ENCODE measurements around the gene RANBP1. TPM values are rescaled to one million over a fixed set of nuclear protein-coding genes. Genes with fewer than 3 reads are reported as not detected.
A peak's percentile ranks its signal among the peaks of the same experiment; 100 is the strongest.

Gene RANBP1
- total RNA-seq, 2 experiments from 2014 or later = 318 to 345 TPM

GRCh38 chr22:20106849-20107237 lies 9.1 kb upstream of the RANBP1 start:
- CTCF ChIA-PET = no interaction called here
- no peak overlapping the region for H3K27ac Mint-ChIP-seq
- DNase-seq (no peak), ATAC-seq (no peak)
- no peak overlapping the region for H3K4me3 Mint-ChIP-seq
- H3K36me3 Mint-ChIP-seq = peaks cover 15% of the 10 kb centered on the region
- H3K27me3 Mint-ChIP-seq = no peaks in the 10 kb centered on the region
- peaks cover 19% of the 10 kb centered on the region for H3K4me1 Mint-ChIP-seq
- H3K9me3 Mint-ChIP-seq (ENCODE audit: low read depth) = no peaks in the 10 kb centered on the region

DNA sequence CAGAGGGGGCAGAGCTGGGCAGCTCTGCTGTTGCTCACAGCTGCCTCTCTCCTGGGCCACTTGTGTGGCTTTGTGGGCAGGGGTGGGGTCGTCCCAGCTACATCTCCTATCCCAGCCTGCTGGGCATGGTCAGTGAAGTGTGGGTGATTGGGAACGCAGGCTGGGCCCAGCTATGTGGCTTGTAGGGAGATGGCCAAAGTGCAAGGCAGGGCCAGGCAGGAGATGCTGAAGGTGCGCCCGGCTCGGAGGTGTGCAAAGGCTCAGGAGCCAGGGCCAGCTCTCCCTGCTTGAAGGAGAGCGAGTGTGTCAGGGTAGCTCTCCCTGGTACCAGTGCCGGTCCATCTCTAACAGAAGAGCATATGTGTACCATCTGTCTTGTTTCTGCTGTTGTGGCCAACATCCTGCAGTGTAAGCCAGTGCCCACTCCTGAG lies 8.4 kb upstream of the RANBP1 start:
- H3K4me1 Mint-ChIP-seq = peaks cover 20% of the 10 kb centered on the region
- DNase-seq (no peak), ATAC-seq (no peak)
- CTCF ChIA-PET = no interaction called here
- no peaks in the 10 kb centered on the region for H3K9me3 Mint-ChIP-seq (ENCODE audit: low read depth)
- peak overlapping the region; percentile 69 for H3K27ac Mint-ChIP-seq
- H3K36me3 Mint-ChIP-seq = peaks cover 13% of the 10 kb centered on the region
- H3K27me3 Mint-ChIP-seq = no peaks in the 10 kb centered on the region
- H3K4me3 Mint-ChIP-seq = no peak overlapping the region

DNA sequence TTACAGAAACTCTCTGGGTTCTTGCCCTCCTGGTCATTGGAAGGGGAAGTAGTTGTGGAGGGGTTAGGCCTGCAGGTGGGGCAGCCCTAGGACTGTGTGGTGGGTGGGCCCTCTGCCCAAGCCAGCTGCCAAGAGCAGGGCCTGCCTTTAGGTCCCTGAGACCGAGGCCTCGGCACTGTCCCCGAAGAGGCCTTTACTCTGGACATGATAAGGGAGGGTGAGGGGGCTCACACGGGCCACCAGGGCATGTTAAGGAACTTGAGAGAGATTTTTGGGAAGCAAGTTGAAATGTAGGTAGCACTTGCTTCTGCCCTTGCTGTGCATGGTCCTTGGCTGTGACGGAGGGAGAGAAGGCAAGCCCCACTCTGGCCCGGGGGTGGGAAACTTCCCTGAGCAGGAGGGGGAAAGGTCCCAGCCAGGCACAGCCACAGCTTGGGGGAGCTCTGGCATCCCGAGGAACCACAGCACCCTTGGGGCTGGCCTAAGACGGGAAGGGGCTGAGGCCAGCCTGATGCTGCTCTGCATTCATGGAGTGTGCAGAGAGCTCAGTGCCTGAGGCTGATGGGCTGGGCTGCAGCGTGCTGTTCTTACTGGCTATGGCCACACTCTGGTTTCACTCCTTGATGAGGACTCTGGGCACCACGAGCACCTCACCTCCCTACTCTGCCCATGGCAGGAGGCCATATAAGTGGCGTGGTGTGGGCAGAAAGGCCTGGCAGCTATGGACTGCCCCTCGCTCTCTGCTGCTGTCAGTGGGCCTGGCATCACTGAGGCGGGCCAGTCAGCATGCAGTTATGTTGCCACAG lies 7.8 kb upstream of the RANBP1 start:
- Mint-ChIP-seq H3K27ac (peak overlapping the region; percentile 69), H3K27me3 (no peaks in the 10 kb centered on the region), H3K9me3 (ENCODE audit: low read depth) (no peaks in the 10 kb centered on the region), H3K4me3 (no peak overlapping the region), H3K36me3 (peaks cover 11% of the 10 kb centered on the region), H3K4me1 (peaks cover 23% of the 10 kb centered on the region)
- ATAC-seq (no peak), DNase-seq (no peak)
- CTCF ChIA-PET = interaction anchor here (1.2 kb wide), 1 partner anchor 22 kb away, joined by 4 read pairs; no protein-coding TSS in a partner anchor

DNA sequence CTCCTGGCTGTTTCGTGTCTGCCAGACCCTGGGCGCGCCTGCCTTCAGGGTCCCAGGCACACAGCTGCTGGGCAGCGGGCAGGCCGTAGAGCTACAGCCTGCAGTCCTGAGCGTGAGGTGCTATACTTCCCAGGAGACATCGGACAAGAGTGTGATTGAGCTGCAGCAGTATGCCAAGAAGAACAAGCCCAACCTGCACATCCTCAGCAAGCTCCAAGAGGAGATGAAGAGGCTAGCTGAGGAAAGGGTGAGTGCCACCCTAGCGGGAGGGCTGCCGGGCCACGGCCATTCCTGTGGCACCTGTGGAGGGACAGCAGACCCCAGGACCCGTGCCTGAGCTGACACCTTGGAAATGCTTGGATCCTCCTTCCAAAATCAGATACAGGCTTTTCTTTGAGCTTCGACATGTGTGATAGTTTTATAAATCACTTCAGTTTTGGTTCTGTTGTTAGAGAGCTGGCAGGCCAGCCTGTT lies 7.1 kb upstream of the RANBP1 start:
- no peak for DNase-seq
- CTCF ChIA-PET = interaction anchor here (1.2 to 1.3 kb wide), 2 partner anchors 23 to 161 kb away, joined by 3 to 4 read pairs; no protein-coding TSS in a partner anchor
- peaks cover 24% of the 10 kb centered on the region for H3K4me1 Mint-ChIP-seq
- H3K27ac Mint-ChIP-seq = peak overlapping the region; percentile 52
- no peaks in the 10 kb centered on the region for H3K9me3 Mint-ChIP-seq (ENCODE audit: low read depth)
- peaks cover 8% of the 10 kb centered on the region for H3K36me3 Mint-ChIP-seq
- no peaks in the 10 kb centered on the region for H3K27me3 Mint-ChIP-seq
- no peak for ATAC-seq
- no peak overlapping the region for H3K4me3 Mint-ChIP-seq

- ATAC-seq = no peak
- Mint-ChIP-seq H3K27ac (peak overlapping the region; percentile 9), H3K9me3 (ENCODE audit: low read depth) (no peaks in the 10 kb centered on the region), H3K4me1 (peaks cover 32% of the 10 kb centered on the region), H3K4me3 (no peak overlapping the region), H3K36me3 (peaks cover 12% of the 10 kb centered on the region), H3K27me3 (no peaks in the 10 kb centered on the region)
- CTCF ChIA-PET = interaction anchor here (1.1 to 2.3 kb wide), 7 partner anchors 13 to 162 kb away, joined by 3 to 19 read pairs (median 3); no protein-coding TSS in a partner anchor
- DNase-seq = no peak
Observed at GRCh38 chr22:20109411-20110358, 6.2 kb upstream of the RANBP1 start.

GRCh38 chr22:20110359-20110985 lies 5.4 kb upstream of the RANBP1 start:
- H3K4me1 Mint-ChIP-seq = peaks cover 38% of the 10 kb centered on the region
- ATAC-seq = no peak
- peaks cover 18% of the 10 kb centered on the region for H3K36me3 Mint-ChIP-seq
- CTCF ChIA-PET = interaction anchor here (0.7 to 2.9 kb wide), 14 partner anchors 9 to 163 kb away, joined by 3 to 21 read pairs (median 4); no protein-coding TSS in a partner anchor
- no peaks in the 10 kb centered on the region for H3K9me3 Mint-ChIP-seq (ENCODE audit: low read depth)
- peak overlapping the region; percentile 82 for H3K27ac Mint-ChIP-seq
- H3K4me3 Mint-ChIP-seq = no peak overlapping the region
- no peaks in the 10 kb centered on the region for H3K27me3 Mint-ChIP-seq
- DNase-seq = no peak

DNA sequence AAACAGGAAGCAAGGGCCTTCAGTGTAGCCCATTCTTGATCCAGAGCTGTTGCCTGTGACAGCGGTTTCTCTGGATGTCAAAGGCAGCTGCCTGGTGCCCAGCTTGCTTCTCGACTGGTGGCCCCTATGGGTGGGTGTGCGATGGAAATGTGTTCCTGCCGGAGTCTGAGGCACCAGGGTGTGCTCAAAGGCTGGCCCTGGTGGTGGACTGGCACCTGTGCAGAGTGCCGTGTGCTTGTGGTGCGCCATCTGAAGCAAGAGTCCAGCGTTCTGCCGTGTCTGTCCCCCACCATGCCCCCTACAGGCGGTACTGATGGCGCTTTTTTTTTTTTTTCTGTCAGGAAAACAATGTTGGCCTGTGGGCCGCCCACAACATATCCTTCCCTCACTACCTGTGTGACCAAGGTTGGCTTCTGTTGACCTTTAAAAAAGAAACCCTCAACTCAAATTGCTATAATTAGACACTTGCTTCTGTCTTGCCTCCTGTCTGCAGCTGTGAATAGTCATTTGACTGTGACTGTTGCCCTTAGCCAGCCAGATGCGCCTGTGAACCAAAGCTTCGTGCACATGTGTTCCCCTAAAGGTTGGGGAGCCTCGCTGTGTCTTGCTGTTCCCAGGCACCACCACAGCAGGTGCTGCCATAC lies 4.7 kb upstream of the RANBP1 start:
- ATAC-seq (peak; percentile 70), DNase-seq (peak; percentile 65)
- Mint-ChIP-seq H3K9me3 (ENCODE audit: low read depth) (no peaks in the 10 kb centered on the region), H3K27ac (peak overlapping the region; percentile 82), H3K36me3 (peaks cover 20% of the 10 kb centered on the region), H3K27me3 (no peaks in the 10 kb centered on the region), H3K4me3 (no peak overlapping the region), H3K4me1 (peaks cover 43% of the 10 kb centered on the region)
- CTCF ChIA-PET = interaction anchor here (0.7 to 2.9 kb wide), 15 partner anchors 9 to 157 kb away, joined by 3 to 21 read pairs (median 5); no protein-coding TSS in a partner anchor

GRCh38 chr22:20111689-20112622 lies 3.9 kb upstream of the RANBP1 start:
- Mint-ChIP-seq H3K4me3 (peak overlapping the region; percentile 39), H3K27me3 (no peaks in the 10 kb centered on the region), H3K36me3 (peaks cover 22% of the 10 kb centered on the region), H3K27ac (peak overlapping the region; percentile 70), H3K9me3 (ENCODE audit: low read depth) (no peaks in the 10 kb centered on the region), H3K4me1 (peaks cover 46% of the 10 kb centered on the region)
- DNase-seq = no peak
- CTCF ChIA-PET = interaction anchor here (0.7 to 2.9 kb wide), 11 partner anchors 10 to 158 kb away, joined by 4 to 21 read pairs (median 6); no protein-coding TSS in a partner anchor
- peak; percentile 9 for ATAC-seq

DNA sequence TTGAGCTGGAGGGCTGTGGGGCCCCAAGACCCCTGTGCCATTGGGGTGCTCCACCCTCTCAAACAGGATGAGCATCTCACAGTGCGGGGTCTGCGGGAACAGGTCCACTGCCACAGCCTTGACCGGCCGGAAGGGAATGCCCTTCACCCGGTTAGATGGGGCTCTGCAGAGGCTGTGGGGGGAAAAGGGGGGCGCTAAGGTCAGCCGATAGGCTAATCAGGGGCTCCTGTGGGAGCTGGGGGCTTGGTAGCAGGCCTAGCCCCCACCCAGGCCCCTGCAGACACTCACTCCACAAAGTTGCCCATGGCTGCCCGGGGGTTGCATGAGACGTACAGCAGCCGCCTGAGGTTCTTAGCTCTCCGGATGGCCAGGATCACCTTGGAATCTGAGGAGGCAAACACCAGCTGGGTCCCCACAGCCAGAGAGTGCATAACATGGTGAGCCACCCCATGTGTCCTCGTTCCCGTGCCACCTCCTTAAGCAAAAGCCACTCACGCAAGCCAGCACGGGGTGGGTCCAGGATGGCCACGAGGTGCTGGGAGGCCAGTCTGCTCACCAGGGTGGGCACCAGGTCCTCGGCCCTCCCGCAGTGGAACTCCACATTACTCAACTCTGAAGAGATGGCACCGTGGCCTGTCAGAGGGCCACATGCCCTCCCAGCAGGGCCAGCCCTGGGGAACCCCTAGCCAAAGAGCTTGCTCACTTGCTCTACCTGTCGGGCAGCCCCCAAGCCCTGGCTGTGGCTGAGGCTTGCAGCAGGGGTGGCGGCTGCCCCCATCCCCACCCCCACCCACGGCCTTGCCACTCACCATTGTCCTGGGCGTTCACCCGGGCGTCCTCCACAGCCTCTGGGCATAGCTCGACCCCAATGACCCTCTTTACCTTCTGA lies 3.0 kb upstream of the RANBP1 start:
- CTCF ChIA-PET = interaction anchor here (2.9 kb wide), 1 partner anchor 11 kb away, joined by 21 read pairs; no protein-coding TSS in a partner anchor
- no peak overlapping the region for H3K4me3 Mint-ChIP-seq

DNA sequence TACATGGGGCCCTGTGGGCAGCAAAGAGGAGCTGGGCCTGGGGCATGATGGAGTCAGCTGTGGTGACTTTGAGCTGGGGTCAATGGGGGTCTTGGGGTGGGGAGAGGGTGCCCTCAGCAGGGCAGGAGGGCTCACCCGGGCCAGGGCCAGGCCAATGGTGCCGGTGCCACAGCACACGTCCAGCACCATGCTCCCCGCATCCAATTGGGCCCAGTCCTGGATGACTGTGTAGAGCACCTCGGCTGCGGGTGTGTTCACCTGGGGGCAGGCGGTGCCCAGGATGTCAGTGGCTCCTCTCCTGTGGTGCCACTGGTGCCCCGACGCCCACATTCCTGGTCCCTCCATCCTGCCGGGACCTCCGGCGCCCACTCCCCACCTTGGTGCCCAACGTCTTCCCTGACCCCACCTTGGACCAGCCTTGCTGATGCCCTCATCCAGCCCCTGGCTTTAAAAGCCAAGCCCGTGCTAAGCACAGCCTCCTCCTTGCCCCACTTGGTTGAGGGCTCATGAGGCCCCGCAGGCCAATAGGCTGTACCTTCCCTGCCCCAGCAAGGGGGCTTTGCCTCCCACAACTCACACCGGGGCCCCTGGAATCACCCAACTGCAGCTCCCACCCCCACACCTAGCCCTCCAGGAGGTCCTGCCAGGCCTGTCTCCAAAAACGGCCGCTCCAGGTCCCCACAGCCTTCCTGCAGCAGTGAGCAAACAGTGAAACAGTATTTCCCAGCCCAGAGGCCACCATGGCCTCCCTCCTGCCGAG lies 2.2 kb upstream of the RANBP1 start:
- no peaks in the 10 kb centered on the region for H3K9me3 Mint-ChIP-seq (ENCODE audit: low read depth)
- H3K4me3 Mint-ChIP-seq = peak overlapping the region; percentile 17
- ATAC-seq (no peak), DNase-seq (no peak)
- no peaks in the 10 kb centered on the region for H3K27me3 Mint-ChIP-seq
- peaks cover 51% of the 10 kb centered on the region for H3K4me1 Mint-ChIP-seq
- CTCF ChIA-PET = no interaction called here
- H3K27ac Mint-ChIP-seq = peak overlapping the region; percentile 64
- H3K36me3 Mint-ChIP-seq = peaks cover 23% of the 10 kb centered on the region

More for the DNA sequence above, 3.0 kb upstream of the RANBP1 start:
- Mint-ChIP-seq H3K27ac (peak overlapping the region; percentile 70), H3K4me1 (peaks cover 46% of the 10 kb centered on the region), H3K9me3 (ENCODE audit: low read depth) (no peaks in the 10 kb centered on the region), H3K27me3 (no peaks in the 10 kb centered on the region), H3K36me3 (peaks cover 20% of the 10 kb centered on the region)
- no peak for DNase-seq
- ATAC-seq = no peak

All from activated CD8-positive, alpha-beta memory T cell treated with anti-CD3 and anti-CD28 coated beads, Interleukin-2, amount 10 ng/mL, durations not matched to agents 7 days and 5 days (primary cell).